HG03460 (cell line): ENCODE measurements around the gene RRP15.
"Not testable (repeated sequence)": the region's sequence is repeated elsewhere in the genome, so short reads cannot be mapped to it uniquely, and the experiment has no call there.

Experiments used
- ATAC-seq: cut with Tn5 transposase; IDR thresholded peaks from one replicate; pipeline ENCODE4 v1.9.1; 2021; ENCODE audit not compliant: unreplicated experiment

RRP15 gene

GRCh38 chr1:218296162-218296561 is 11.1 kb downstream of the RRP15 start:
- ATAC-seq = no peak

- ATAC-seq = no peak
Measured at GRCh38 chr1:218297461-218297860, 12.4 kb downstream of the RRP15 start.

- ATAC-seq = no peak
Measured at GRCh38 chr1:218297867-218298266, 12.8 kb downstream of the RRP15 start.

GRCh38 chr1:218298398-218298797 is 13.3 kb downstream of the RRP15 start:
- no peak for ATAC-seq

- no peak for ATAC-seq
Measured at GRCh38 chr1:218299416-218299815, 14.3 kb downstream of the RRP15 start.

GRCh38 chr1:218301217-218301616 is 16.1 kb downstream of the RRP15 start:
- ATAC-seq = no peak

- ATAC-seq = no peak
Measured at GRCh38 chr1:218302155-218302554, 17.1 kb downstream of the RRP15 start.

GRCh38 chr1:218303176-218303879 is 18.2 kb downstream of the RRP15 start:
- no peak for ATAC-seq

- ATAC-seq = peak; percentile 86
Measured at GRCh38 chr1:218304281-218305039, 19.4 kb downstream of the RRP15 start.

GRCh38 chr1:218305472-218306064 is 20.5 kb downstream of the RRP15 start:
- ATAC-seq = no peak

- ATAC-seq = no peak
Measured at GRCh38 chr1:218312509-218312908, 27.4 kb downstream of the RRP15 start.

GRCh38 chr1:218314316-218314715 is 29.2 kb downstream of the RRP15 start:
- ATAC-seq = no peak

- ATAC-seq = no peak
Measured at GRCh38 chr1:218315638-218316037, 30.5 kb downstream of the RRP15 start.

- ATAC-seq = no peak
Measured at GRCh38 chr1:218317061-218317460, 32.0 kb downstream of the RRP15 start.

- ATAC-seq = not testable (repeated sequence)
Measured at GRCh38 chr1:218320182-218320581, 35.1 kb downstream of the RRP15 start.

- no peak for ATAC-seq
Measured at GRCh38 chr1:218322762-218323161, 37.7 kb downstream of the RRP15 start.

- ATAC-seq = no peak
Measured at GRCh38 chr1:218323568-218324225, 38.6 kb downstream of the RRP15 start.

GRCh38 chr1:218324226-218324580 is 39.1 kb downstream of the RRP15 start:
- ATAC-seq = no peak

GRCh38 chr1:218328769-218329168 is 43.7 kb downstream of the RRP15 start:
- ATAC-seq = no peak

GRCh38 chr1:218330043-218330623 is 45.0 kb downstream of the RRP15 start:
- peak; percentile 61 for ATAC-seq

- no peak for ATAC-seq
Measured at GRCh38 chr1:218332416-218332815, 47.3 kb downstream of the RRP15 start.
